NCI-H1092 treated with DMSO at 0.1 percent for 48 hours (cell line): Measurements from ENCODE around the gene CHCHD6.

Experiments
- DNase-seq: peaks from one replicate; lab custom pipeline; 2025; lab: John Stamatoyannopoulos, UW

CHCHD6 gene

GRCh38 chr3:126859415-126860246, 155.6 kb downstream of the CHCHD6 start:
- no peak for DNase-seq

- no peak for DNase-seq
Measured at GRCh38 chr3:126865736-126866135, 161.7 kb downstream of the CHCHD6 start.

DNA sequence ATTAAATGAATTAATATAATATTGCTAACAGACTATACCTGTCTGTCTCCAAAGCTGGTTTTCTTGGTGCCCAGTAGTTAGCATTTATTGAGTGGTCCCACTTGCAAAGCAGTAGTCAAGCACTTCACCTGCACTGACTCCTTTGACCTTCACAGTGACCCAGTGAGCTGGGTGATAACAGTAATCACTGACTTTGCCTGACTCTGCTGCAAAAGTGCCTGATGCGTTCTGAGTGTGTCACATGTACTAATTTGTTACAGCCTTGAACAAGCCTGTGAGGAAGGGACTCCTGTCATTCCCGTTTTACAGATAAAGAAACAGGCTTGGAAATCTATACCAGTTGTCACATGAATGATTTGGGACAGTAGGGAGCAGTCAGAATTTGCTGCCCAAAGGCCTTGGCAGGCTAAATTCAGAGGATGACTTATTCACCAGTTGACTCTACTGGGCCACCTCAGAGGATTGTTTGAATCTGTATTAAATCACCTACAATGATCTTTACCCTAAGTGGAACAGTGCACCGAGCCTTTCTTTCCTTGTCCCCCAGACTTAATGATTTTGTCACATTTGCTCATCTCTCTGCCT, 162.2 kb downstream of the CHCHD6 start:
- no peak for DNase-seq

DNA sequence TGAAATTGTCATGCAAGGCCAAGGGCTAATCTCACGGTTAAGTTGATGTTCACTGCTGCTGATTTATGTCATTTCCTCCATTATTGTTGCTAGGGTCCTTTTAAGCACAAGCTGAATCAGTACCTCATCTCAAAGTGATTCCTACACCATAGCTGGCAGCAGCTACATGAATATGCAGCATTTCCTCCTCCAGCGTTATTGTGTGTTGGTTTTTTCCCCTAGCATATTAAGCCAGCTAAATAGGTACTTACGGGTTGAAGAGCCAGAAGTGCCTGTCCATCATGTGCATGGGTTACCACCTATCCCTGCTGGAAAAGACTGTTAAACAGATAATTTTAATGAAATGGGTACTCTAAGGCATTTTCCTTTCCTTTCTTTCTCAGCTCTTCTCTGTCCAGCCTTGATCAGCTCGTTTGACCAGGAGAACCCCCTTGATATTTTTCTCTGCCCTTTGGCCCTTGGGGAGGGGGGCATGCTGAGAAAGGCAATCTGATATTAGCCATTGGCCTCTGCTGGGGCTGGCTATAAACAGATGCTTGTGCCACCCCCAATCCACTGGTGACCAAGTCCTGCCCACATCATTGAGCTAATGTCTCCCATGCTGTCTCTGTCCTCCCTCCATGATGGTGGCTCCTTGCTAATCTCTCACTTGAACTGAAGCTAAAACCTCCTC, 163.3 kb downstream of the CHCHD6 start:
- DNase-seq: peak; percentile 8

- DNase-seq: no peak
Measured at GRCh38 chr3:126867863-126868200, 163.8 kb downstream of the CHCHD6 start.

DNA sequence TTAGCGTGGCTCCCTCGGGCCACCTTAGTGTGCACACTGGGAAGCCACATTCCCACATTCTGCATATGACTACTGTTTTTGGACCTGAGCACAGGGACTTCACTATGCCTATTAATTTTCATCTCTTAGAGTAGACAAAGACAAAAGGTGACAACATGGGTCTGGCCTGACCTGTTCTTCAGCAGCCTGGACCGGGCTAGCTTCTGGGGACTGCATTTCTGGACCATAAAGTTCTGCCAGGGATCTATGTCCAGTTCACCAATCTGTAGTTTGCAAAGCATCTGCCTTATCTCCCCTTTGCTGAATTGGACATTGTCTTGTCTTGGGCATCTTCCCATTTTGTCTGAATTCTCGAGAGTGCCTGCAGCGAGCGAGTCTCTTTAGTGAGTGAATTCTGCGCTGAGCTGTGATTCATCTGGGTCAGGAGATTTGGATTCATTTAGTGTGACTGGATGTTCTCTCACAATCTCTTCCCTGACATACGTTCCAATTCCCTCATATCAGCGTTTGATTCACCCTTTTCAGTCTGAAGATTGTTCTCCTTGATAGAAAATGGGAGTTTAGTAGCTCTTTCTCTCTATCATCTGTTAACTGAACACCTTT, 166.7 kb downstream of the CHCHD6 start:
- DNase-seq: no peak

- DNase-seq: peak; percentile 18
Measured at GRCh38 chr3:126872701-126873342, 168.8 kb downstream of the CHCHD6 start.

- DNase-seq: no peak
Measured at GRCh38 chr3:126873416-126873815, 169.4 kb downstream of the CHCHD6 start.

DNA sequence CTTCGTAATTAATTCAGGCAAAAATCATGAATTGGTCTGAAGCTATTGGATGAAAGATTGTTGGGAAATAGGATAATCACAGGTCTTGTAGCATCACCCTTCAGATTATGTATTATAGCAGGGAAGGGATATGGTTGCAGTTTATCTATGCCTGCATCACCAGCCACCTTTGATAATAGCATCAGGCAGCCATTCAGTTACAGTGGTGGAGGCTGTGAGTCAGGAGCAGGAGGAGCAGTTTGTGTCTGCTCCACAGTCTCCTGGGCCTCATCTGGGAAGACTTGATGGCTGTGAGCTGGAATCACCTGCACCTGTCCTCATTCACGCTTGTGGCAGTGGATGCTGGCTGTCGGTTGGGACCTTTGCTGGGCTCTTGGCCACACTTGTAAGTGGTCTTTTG, 174.6 kb downstream of the CHCHD6 start:
- no peak for DNase-seq

DNA sequence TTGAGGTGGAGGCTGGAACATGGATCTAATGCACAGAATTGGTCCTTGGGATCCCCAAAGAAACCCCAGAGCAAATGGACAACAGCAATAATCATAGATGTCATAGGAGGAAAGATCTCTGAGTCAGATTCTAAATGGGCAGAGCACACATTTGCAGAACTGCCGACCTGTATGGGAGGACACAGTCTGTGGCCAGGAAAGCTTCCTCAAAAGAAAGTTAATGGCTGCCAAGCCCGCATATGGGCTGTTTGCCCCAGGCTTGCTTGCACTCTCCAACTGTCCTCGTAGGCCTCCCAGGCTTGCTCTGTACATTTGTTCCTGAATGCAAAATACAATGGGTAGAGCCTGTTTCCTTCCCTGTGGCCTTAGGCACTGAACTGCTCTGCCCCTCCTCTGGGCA, 176.9 kb downstream of the CHCHD6 start:
- no peak for DNase-seq

DNA sequence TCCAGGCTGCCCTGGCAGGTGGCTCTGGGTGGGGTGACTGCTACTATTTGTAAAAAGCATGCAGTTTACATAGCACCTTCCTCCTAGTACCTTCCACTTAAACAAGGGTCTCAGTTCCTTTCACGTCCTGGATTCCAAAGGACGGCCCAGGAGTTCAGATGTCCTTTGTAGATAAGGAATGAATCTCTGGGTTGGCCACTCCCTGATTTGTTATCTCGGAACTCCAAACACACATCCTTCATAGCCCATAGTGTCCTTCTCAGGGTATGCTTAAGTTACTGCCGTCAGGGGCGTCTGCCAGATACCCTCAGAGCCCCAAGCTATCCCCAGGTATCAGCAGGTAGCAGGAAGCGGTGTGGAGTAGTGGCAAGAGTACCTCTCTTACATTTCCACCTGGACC, 177.8 kb downstream of the CHCHD6 start:
- DNase-seq: no peak

- DNase-seq: no peak
Measured at GRCh38 chr3:126883241-126883640, 179.2 kb downstream of the CHCHD6 start.

- no peak for DNase-seq
Measured at GRCh38 chr3:126885425-126885824, 181.4 kb downstream of the CHCHD6 start.

DNA sequence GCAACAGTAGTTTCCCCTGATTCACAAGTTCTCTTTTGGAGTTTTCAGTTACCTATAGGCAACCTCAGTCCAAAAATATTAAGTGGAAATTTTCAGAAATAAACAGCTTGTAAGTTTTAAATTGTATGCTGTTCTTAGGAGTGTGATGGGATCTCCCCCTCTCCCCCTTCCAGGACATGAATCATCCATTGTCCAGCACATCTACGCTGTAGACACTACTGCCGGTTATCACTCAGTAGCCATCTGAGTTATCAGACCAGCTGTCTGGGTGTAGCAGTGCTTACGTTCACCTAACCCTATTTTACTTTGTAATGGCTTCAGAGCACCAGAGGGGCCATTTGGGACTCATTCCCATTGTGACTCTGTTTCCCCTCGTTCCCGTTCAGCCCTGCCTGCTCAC, 182.2 kb downstream of the CHCHD6 start:
- DNase-seq: no peak

GRCh38 chr3:126887686-126888085, 183.6 kb downstream of the CHCHD6 start:
- DNase-seq: peak; percentile 24

- DNase-seq: peak; percentile 88
Measured at GRCh38 chr3:126888186-126888760, 184.2 kb downstream of the CHCHD6 start.

- no peak for DNase-seq
Measured at GRCh38 chr3:126889276-126890201, 185.5 kb downstream of the CHCHD6 start.

GRCh38 chr3:126891141-126891540, 187.1 kb downstream of the CHCHD6 start:
- no peak for DNase-seq

GRCh38 chr3:126891791-126892190, 187.8 kb downstream of the CHCHD6 start:
- DNase-seq: no peak

DNA sequence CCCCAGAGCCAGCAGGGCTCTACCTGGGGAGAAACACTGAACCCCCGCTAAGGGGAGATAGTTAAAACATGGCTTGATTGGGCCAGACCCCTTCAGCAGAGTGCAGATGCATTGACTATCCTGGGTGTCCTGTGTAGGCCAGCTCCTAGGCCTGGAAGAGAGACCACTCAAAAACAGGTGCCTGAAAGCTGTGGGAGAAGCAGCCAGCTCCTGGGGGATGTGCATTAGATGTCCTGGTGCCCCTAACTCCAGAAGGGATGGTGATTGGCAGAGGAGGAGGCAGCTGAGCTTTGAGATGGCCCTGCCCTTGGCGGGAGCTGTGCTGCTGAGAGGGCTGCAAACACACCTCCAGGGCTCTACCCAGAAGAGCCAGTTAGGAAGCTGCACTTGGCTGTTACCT, 189.6 kb downstream of the CHCHD6 start:
- no peak for DNase-seq

DNA sequence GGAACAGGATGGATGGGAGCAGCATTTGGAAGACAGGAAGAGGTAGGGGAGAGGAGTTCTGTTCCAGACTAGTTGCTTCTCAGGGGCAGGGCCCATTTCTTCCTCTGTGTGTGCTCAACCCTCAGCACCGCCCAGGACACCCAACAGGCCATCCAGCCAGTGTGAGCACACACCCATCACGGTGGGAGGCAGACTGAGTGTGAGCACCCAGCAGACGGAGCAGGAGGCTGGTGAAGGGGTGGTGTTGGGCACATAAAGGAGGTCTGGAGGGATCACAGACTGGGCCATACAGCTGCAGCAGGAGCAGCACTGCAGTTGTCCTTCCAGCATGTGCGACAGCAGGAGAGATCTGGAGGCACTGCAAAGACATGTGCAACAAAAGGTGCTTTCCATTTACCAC, 190.4 kb downstream of the CHCHD6 start:
- no peak for DNase-seq
